Stimulated activated CD8-positive, alpha-beta memory T cell treated with anti-CD3 and anti-CD28 coated beads, Interleukin-4, amount 100 ng/mL, for 4 hours (primary cell): ENCODE data around the gene PRKCG.
"Not testable (repeated sequence)": the region's sequence is repeated elsewhere in the genome, so short reads cannot be mapped to it uniquely, and the experiment has no call there.

Experiments
- DNase-seq, 2 donors: peaks; one replicate each; pipeline ENCODE4 v3.0.0-alpha.2; 2020; ENCODE audit warnings: low read depth in 2 of 2, low spot score in 1 of 2

The PRKCG gene

GRCh38 chr19:53881482-53882390 is at the start of gene PRKCG:
Gene PRKCG, plus strand, starts transcription at chr19:53882197. Its CDS starts 298 bp downstream, at chr19:53882495.
- DNase-seq, result peak in 1 of 2 donors; percentile 38

GRCh38 chr19:53832861-53833260 is 49.1 kb upstream of the PRKCG start:
- DNase-seq, result not testable (repeated sequence)

DNA sequence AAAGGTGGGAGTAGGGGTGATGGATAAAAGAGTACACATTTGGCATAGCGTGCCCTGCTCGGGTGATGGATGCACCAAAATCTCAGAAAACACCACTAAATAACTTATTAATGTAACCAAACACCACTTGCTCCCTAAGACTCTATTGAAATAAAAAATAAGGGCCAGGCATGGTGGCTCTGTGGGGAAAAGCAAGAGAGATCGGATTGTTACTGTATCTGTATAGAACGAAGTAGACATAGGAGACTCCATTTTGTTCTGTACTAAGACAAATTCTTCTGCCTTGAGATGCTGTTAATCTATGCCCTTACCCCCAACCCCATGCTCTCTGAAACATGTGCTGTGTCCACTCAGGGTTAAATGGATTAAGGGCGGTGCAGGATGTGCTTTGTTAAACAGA is 43.6 kb upstream of the PRKCG start:
- DNase-seq, result not testable (repeated sequence)

DNA sequence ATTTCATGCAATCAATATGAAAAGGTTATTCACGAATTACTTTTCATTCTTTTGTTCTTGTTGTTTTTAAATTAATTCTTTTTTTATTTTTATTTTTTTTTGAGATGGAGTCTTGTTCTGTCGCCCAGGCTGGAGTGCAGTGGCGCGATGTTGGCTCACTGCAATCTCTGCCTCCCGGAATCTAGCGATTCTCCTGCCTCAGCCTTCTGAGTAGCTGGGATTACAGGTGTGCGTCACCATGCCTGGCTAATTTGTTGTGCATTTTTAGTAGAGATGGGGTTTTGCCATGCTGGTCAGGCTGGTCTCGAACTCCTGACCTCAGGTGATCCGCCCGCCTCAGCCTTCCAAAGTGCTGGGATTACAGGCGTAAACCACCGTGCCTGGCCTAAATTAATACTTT is 41.8 kb upstream of the PRKCG start:
- not testable (repeated sequence) for DNase-seq

- DNase-seq, result not testable (repeated sequence)
Measured at GRCh38 chr19:53840914-53841313, 41.1 kb upstream of the PRKCG start.

DNA sequence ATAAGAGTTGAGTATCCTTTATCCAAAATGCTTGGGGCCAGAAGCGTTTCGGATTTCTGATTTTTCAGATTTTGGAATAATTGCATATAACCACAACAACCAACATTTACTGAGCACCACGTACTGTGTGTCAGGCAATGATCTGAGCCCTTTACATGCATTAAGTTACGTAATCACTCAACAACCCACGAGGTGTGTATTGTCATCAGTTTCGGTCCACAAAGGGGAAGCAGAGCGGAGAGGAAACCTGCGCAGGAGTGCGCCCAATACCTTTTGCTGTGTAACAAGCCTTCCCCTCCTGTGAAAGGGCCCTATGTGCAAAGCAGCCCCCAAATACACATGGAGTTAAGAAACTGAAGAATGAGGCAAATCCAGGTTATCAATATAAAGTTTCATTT is 37.1 kb upstream of the PRKCG start:
- DNase-seq, result no peak

DNA sequence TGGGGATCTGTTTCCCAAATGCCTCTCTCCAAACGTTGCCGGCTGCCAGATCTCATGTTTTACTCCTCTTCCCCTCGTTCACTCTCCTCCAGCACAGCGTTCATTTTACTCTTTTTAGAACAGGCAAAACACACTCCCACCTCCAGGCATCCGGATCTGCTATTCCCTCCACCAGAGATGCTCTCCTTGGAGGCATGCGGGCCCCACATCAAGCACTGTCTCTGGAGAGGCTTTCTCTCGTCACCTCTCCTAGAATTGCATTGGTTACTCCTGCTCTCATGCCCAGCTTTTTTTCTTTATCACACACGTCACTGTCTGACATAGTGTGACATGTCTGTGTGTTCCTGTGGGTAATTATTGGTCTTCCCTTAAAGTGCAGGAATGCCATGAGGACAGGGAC is 34.4 kb upstream of the PRKCG start:
- DNase-seq, result no peak

GRCh38 chr19:53849237-53849676 is 32.7 kb upstream of the PRKCG start:
- DNase-seq, result no peak

DNA sequence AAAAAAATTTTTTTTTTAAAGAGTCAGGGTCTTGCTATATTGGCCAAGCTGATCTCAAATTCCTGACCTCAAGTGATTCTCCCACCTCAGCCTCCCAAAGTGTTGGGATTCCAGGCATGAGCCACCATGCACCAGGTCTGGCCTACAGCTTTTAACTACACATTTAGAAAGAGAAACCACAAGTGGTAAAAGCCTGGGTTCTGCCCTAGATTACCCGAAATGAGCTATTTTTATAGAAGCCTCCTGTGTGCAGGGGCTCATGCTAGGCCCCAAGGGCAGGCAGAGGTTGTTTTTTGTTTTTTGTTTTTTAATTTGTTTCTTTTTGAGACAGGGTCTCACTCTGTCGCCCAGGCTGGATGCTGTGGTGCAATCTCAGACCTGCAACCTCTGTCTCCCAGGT is 28.3 kb upstream of the PRKCG start:
- no peak for DNase-seq

GRCh38 chr19:53864308-53864836 is 17.6 kb upstream of the PRKCG start:
- no peak for DNase-seq

DNA sequence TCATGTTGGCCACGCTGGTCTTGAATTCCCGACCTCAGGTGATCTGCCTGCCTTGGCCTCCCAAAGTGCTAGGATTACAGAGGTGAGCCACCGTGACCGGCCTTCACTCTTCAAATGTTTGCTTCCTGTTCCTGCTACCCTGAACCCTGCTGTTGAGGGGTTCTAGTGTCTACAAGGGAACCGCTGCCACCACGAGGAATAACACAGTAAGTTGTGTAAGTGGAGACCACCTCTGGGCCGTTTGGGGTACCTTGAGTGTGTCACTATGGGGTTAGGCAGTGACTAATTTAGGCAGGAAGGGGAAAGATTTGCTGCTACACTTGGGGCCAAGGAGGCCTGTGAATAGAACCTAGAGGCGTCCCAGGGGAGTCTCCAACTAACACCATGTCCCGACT is 16.5 kb upstream of the PRKCG start:
- no peak for DNase-seq

GRCh38 chr19:53865918-53866864 is 15.8 kb upstream of the PRKCG start:
- DNase-seq, result no peak

DNA sequence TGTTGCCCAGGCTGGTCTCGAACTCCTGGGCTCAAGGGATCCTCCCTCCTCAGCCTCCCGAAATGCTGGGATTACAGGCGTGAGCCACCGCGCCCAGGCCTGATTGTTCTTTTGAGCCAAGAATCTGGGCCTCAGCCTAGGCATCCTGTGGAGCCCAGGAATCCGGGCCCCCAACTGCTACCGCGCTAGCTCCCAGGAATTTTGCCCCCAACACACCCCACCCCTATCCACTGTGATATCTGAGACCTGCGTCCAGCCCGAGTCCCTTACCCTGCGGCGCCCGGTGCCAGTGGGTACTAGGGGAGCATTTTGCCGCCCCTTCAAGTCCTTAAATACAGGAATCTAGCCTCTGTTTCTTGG is 15.2 kb upstream of the PRKCG start:
- DNase-seq, result no peak

GRCh38 chr19:53867225-53868090 is 14.5 kb upstream of the PRKCG start, which contains the start of gene MYADM:
Gene MYADM, plus strand, starts transcription at chr19:53867883. Its CDS starts 5,647 bp downstream, at chr19:53873530.
- DNase-seq, result peak; percentile 99

DNA sequence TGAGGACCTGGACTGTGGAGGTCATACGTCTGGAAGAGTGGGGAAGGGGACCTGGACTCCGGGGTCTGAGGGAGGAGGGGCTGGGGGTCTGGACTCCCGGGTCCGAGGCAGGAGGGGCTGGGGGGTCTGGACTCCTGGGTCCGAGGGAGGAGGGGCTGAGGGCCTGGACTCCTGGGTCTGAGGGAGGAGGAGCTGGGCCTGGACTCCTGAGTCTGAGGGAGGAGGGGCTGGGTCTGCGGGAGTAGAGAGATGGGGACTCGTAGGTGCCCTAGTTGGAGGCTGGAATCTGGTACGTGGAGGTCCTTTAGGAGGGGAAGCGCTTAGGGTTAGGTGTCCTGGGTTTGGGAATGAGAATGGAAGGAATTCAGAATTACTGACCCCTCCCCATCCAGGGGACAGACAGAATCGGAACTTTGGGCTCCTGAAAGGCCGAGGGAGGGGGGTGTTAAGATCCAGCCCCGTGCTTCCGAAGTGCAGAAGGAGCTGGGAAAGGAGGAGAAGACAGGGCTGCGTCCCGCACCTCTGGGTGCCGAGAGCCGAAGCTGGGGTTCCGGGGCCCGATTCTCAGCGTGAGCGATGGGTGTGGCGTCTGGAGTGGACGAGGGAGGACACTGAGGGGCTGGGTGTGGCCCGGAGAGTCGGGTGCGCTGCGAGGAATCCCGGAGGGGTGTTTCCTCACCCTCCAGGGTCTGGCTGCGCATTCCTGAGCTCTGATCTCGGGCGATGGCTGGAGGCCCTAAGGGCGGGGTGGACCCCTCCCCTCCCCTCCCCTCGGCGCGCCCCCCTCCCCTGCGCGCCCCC is 13.7 kb upstream of the PRKCG start:
- DNase-seq, result no peak

DNA sequence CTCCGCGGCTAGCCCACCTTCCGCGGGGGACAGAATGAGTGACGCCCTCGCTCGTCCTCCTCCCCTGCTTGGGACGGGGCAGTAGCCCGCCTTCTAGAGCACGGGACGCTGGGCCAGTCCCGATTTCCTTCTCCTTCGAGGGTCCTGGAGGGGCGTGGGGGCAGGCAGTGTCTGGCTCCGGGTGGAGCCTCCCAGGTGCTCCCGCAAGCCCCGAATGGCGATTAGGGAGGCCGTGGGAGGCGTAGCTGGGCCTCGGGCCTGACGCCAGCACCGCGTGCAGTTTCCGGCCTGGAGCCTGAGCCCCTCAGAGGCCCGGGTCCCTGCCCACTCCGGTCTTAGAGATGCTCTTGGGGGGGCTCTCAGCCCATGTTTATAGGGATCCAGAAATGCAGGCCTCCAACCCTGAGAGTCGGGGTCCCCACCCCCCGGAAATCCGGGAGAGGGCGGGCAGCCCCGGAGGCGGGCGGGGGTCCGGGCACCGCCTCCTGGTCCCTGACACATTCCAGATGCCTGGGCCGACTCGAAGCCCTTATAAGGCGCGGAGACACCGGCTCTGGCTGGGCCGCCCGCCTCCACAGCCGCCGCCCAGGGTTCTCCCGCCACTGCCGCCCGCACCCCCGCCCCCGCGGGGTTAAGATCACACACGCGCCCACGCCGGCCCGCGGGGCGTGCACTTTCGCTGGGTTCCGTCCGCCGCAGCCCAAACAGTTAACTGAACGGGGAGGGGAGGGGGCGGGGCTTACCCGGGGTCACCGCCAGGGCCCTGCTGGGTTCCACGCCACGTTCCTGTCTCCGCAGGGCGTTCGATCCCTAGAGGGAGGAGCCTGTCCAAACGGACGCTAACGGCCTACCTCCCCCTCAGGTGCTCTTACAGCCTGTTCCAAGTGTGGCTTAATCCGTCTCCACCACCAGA is 12.8 kb upstream of the PRKCG start:
- DNase-seq, result peak; percentile 54 to 83

- not testable (repeated sequence) for DNase-seq
Measured at GRCh38 chr19:53869805-53870484, 12.1 kb upstream of the PRKCG start.

DNA sequence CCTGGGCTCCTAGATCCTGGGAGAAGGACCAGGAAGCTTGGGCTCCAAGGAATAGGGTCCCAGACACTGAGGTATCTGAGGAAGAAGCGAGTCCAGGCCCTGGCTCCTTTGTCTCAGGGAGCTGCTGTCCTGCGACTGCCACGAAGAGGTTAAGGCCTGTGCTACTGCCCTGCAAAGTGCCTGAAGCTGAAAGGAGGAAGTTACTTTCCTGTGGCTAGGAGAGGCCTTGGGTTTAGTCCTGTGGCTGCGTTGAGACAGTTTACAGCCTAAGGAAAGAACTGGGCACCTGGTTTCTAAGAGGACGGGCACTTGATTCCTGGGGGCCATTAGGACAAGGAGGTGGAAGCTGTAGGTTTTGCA is 11.5 kb upstream of the PRKCG start:
- DNase-seq, result no peak
